SK-N-MC (cell line): ENCODE data around the gene FLT1.
A peak's percentile ranks its signal among the peaks of the same experiment; 100 is the strongest.

Experiments
- DNase-seq: peaks from one replicate; pipeline ENCODE4 v3.0.0-alpha.2; 2011; ENCODE audit warnings: low read depth, low spot score
- H3K27ac ChIP-seq: fragments of 200-600 bp; sonication (generic); 2 replicates; pipeline ENCODE4 v1.5.1; 2016; ENCODE audit warnings: mixed run types
- H3K36me3 ChIP-seq: fragments of 200-600 bp; sonication (generic); 2 replicates; pipeline ENCODE4 v1.6.1; 2017; ENCODE audit warnings: antibody characterized with exemption, low read length, mixed read lengths; ENCODE audit not compliant: insufficient read depth
- H3K4me3 ChIP-seq: fragments of 200-600 bp; sonication (generic); 2 replicates; pipeline ENCODE4 v1.5.1; 2016
- H3K9ac ChIP-seq: fragments of 200-600 bp; sonication (generic); 2 replicates; pipeline ENCODE4 v1.8.0; 2017; ENCODE audit warnings: mixed run types, mixed read lengths; ENCODE audit not compliant: insufficient read length
- H3K9me3 ChIP-seq: fragments of 200-600 bp; sonication (generic); 2 replicates; pipeline ENCODE4 v1.6.1; 2017; ENCODE audit warnings: low read depth, mild to moderate bottlenecking, antibody characterized with exemption, low read length, moderate library complexity, mixed read lengths
- EZH2 ChIP-seq: fragments of 200-600 bp; sonication (generic); IDR thresholded peaks from one replicate; pipeline ENCODE4 v1.6.1; 2017; ENCODE audit warnings: antibody characterized with exemption
- FOXP2 ChIP-seq: optimal IDR thresholded peaks from 2 replicates; pipeline ENCODE3; 2011; ENCODE audit warnings: mild to moderate bottlenecking, moderate library complexity; ENCODE audit not compliant: insufficient read depth; ENCODE audit errors: extremely low read length, control extremely low read depth
- POLR2AphosphoS5 ChIP-seq: IDR thresholded peaks from 2 replicates; pipeline ENCODE4 v1.6.1; 2012; ENCODE audit warnings: mild to moderate bottlenecking, low read depth, low read length, borderline replicate concordance

The FLT1 gene

DNA sequence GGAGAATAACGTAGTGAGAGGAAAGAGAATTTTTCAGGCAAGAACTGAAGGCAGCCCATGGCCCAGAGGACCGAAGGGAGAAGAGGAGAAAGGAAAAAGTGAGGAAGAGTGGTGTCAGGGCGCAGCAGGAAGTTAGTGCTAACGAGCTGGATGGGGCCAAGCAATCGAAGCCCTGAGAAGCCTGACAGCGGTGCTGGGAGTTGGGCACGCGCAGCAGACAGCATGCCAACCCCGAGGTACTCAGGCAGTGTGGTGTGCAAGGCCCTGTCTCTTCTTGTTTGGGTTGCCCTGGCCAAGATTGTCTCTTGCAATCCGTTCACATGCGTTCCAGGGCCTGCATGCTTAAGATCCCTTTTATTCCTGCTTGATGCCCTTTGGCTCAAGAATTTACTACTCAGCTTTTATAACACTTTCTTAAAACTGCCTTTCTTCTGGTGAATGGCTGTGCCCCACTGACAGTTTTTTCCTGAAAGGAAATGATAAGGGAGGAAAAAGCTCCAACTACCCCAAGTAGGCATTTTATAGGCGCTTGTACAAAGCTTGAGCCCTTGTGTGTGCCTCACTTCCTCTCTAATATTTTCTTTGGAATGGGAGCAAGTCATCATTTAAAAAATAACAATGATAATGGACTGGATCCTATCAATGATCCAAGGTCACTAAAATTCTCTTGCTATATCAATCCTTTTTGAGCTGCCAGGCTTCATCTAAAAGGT, 115.4 kb downstream of the FLT1 start:
- TF ChIP-seq POLR2AphosphoS5 (no peak), EZH2 (no peak), FOXP2 (no peak)
- Histone ChIP-seq H3K27ac (no peak overlapping the region), H3K36me3 (no peaks in the 10 kb centered on the region)

DNA sequence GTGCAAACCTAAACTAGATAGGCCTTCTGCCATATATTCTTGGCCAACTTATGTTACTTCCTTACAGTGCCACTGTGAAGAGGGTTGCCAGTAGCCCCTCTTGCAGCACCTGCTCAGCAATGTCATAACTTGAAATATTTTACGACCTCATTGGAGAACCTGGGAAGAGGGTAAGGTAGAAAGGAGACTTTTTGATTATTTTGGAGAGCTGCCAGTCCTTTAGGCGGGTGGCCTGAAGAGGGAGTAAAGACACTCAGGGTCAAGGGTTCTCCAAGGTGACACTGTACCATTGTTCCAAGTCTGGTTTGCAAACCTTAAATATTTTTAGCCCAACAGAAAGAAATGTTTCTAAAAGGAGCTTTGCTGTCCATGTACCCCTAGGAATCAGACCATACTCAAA, 118.3 kb downstream of the FLT1 start:
- Histone ChIP-seq H3K27ac (no peak overlapping the region), H3K9ac (no peak overlapping the region), H3K4me3 (no peak overlapping the region), H3K36me3 (no peaks in the 10 kb centered on the region), H3K9me3 (no peaks in the 10 kb centered on the region)
- TF ChIP-seq POLR2AphosphoS5: no peak
- TF ChIP-seq EZH2: no peak
- no peak for TF ChIP-seq FOXP2
- no peak for DNase-seq

More for the DNA sequence above, 115.4 kb downstream of the FLT1 start:
- Histone ChIP-seq H3K4me3 (no peak overlapping the region), H3K9me3 (no peaks in the 10 kb centered on the region), H3K9ac (no peak overlapping the region)
- DNase-seq: no peak

DNA sequence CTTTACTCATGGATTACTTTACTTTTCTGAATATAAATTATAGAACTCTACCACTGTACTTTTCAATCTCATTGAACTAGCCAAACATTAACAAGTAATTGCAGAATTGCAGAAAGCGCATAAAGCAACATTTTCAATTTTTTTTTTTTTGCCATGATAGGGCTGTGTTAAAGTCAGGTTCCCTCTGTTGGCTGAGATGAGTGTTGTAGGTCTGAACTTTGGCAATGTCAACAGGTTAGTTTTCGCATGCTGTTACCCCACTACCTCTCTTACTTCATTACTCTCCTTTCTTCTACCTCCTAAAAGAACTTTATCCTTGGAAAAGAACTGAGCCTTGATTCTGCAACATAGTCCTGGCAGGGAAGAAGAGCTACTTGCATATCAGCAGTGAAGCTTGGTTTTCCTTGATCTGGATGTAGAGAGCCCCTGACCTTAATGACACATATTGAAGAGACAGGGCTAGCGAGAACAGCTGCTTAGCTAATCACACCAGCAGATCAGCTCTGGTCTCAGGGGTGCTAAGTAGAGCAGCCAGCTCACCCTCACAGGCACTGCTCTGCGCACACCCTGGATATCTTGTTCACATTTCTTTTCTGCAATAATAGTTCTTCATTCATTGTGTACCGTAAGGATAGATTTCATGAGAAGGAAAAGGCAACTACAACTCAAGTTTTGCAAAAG, 119.5 kb downstream of the FLT1 start:
- no peak for DNase-seq

DNA sequence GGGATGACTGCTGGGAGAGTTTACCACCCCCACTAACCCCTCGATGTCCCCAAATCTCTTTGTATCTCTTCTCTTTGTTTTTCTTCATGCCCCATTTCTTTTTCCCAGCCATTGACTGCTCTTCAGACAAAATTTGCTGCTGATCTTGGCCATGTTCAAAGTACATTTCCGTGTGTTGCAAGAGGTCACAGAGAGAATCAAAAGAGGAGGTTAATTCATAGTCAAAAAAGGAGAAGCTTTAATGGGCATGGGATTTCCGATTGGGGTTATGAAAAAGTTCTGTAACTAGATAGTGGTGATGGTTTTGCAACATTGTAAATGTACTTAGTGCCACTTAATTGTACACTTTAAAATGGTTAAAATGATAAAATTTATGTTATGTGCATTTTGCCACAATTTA, 121.1 kb downstream of the FLT1 start:
- H3K36me3 ChIP-seq: no peaks in the 10 kb centered on the region
- no peak overlapping the region for H3K4me3 ChIP-seq
- DNase-seq: no peak
- H3K9me3 ChIP-seq: no peaks in the 10 kb centered on the region
- H3K27ac ChIP-seq: no peak overlapping the region
- TF ChIP-seq POLR2AphosphoS5: no peak
- no peak for TF ChIP-seq EZH2
- TF ChIP-seq FOXP2: no peak
- no peak overlapping the region for H3K9ac ChIP-seq

More for the DNA sequence above, 119.5 kb downstream of the FLT1 start:
- Histone ChIP-seq H3K36me3 (no peaks in the 10 kb centered on the region), H3K27ac (no peak overlapping the region), H3K9ac (no peak overlapping the region), H3K9me3 (no peaks in the 10 kb centered on the region), H3K4me3 (no peak overlapping the region)
- no peak for TF ChIP-seq FOXP2
- TF ChIP-seq POLR2AphosphoS5: no peak
- TF ChIP-seq EZH2: no peak

DNA sequence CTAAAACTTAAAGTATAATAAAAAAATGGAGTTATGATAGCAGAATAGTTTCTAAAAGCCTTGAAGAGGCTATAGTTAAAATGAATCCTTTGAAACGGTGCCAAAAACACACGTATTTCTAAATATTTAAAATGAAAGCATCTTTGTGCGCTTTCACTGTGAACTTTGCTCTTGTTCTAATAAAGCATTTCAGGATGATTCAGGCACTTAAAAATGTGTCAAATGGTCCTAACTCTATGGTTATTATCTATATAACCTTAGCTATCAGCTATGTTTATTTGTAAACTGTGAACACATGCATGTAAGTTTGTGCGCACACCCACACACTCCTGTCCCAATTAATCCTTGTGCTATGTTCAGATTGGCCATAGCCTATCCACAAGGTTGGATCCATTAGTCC, 124.5 kb downstream of the FLT1 start:
- TF ChIP-seq EZH2: no peak
- TF ChIP-seq POLR2AphosphoS5: no peak

DNA sequence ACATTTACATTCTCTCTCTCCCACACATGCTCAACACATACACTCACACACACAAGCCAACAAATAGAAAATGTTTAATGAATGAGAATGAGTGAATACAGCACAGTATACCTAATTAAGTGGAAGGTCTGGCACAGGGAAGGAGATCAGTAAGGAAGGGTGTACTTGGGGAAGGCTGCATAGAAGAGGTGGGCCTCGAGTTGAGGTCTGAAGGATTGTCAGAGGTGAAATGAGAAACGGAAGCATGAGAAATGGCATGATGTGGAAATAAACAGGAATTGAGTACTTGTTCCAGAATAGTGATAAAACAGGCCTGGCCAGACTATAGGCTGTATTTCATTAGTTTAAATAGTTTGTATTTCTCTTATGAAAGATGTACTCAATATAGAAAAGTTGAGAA, 136.2 kb downstream of the FLT1 start:
- Histone ChIP-seq H3K9me3 (peaks cover 4% of the 10 kb centered on the region; the same call in 1 of the 2 replicates), H3K4me3 (no peak overlapping the region), H3K27ac (no peak overlapping the region), H3K9ac (no peak overlapping the region), H3K36me3 (no peaks in the 10 kb centered on the region)
- TF ChIP-seq EZH2 (no peak), FOXP2 (no peak)
- DNase-seq: no peak

More for the DNA sequence above, 124.5 kb downstream of the FLT1 start:
- H3K27ac ChIP-seq: no peak overlapping the region
- no peaks in the 10 kb centered on the region for H3K9me3 ChIP-seq
- H3K4me3 ChIP-seq: no peak overlapping the region
- H3K36me3 ChIP-seq: no peaks in the 10 kb centered on the region
- H3K9ac ChIP-seq: no peak overlapping the region
- DNase-seq: no peak

DNA sequence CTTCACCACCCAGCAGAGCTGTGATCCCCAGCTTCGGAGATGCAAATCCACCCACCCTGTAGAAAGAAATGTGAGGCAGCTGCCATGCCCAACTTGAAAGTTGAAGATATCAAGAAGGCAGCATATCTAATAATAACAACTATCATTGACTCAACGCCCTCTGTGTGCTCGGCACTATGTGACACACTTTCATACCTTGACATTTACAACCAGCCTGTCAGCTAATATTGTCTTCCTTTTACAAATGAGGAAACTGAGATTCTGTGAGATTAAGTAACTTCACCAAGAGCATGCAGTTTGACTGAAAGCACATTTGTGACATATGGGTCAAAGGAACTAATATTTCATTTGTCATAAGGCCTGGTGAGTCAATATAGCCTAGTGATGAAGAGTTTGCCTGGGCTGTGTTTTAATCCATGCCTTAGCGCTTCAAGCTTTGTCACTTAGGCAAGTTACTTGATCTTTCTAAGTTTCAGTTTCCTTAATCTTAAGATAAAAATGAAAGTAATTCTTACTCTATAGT, 137.0 kb downstream of the FLT1 start:
- Histone ChIP-seq H3K36me3 (no peaks in the 10 kb centered on the region), H3K27ac (no peak overlapping the region), H3K9me3 (peaks cover 4% of the 10 kb centered on the region; the same call in 1 of the 2 replicates), H3K9ac (no peak overlapping the region), H3K4me3 (no peak overlapping the region)
- no peak for TF ChIP-seq EZH2
- TF ChIP-seq FOXP2: no peak
- no peak for TF ChIP-seq POLR2AphosphoS5
- DNase-seq: no peak

DNA sequence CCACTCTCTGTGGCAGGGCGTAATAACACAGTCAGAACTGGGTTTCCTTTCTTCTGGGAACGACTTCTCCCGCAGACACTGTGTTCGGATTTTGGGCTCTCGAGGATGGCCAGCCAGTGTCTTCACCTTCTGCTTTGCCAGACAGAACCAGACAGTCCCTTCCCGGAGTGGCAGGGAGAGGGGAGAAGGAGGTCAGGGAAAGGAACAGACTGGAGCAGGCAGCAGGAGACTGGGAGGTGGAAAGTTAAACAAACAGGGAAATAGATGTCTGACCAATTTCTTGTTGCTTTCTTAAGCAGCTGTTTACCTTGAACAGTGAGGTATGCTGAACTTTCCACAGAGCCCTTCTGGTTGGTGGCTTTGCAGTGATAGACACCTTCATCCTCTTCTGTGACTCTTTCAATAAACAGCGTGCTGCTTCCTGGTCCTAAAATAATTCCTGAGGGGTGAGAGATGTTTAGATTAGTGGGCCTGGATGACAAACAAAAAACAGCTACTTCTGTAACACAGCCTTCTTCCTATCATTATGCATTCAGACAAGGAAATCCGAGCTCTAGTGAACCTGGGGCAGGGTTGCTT, 137.6 kb downstream of the FLT1 start:
- H3K27ac ChIP-seq: peak overlapping the region; percentile 52; the same call in 1 of the 2 replicates
- TF ChIP-seq POLR2AphosphoS5 (no peak), FOXP2 (no peak), EZH2 (no peak)
- no peak overlapping the region for H3K4me3 ChIP-seq

More for the DNA sequence above, 137.6 kb downstream of the FLT1 start:
- Histone ChIP-seq H3K9ac (no peak overlapping the region), H3K9me3 (peaks cover 4% of the 10 kb centered on the region; the same call in 1 of the 2 replicates), H3K36me3 (no peaks in the 10 kb centered on the region)
- DNase-seq: no peak
